ENCODE measurements around the gene FXYD5.
A peak's percentile ranks its signal among the peaks of the same experiment; 100 is the strongest.

Gene FXYD5

DNA sequence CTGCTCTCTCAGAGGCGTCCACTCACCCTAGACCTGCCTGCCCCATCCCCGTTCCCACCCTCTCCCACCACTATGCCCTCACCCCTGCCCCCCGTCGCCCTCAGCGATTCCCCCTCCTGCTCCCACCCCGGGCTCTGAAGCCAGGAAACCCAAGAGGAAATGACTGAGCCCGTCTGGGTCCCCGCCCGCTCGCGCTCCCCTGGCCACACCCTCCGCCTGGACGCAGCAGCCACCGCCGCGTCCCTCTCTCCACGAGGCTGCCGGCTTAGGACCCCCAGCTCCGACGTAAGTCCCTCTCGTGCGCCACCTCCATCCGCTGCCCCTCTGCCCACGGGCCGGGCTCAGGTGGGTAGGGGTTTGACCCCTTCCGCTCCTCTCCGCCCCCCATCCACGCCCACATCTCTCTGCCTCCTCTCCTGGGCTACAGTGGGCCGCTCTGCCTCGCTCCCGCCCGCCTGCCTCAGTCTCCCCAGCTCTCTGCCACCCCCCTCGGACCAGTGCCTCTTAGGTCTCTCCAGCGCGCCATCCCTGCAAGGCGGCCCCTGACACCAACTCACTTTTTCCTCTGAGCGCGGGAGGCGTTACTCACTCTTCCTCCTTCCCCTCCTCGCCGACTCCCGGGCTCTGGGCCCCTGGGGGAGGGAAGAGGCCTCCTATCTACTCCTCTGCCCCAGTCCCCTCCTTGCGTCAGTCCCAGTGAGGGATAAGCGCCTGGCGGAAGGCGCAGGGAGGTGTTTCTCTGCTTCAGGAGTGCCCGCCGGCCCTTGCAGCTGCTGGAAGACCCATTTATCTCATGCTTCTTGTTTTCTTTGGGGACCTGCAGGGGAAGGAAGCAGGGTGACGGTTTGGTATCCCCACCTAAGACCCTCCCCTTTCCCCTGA, at the start of gene FXYD5:
FXYD5 (plus strand) TSS at position 211 of the 882 bp plus-strand sequence. CDS start 816 bp downstream, outside the sequence.
- DNase-seq (ENCODE audit: low read depth): peak; percentile 81

DNA sequence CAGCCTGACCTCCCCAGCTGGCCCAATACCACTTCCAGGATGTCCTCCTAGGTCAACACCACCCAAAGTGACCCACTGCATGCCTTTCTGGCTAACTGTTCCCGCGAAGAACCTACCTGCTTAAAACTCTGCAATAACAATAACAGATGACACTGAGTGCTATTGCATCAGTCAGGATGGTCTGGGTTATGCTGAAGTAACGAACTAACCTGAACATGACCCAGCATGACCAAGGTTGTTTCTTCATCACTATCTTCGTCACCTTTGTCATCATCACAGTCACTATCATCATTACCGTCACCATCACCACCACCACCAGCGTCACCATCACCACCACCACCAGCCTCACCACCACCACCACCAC, 49.5 kb upstream of the FXYD5 start:
- no peak for DNase-seq (ENCODE audit: low read depth)

- DNase-seq (ENCODE audit: low read depth): no peak
These were observed 48.9 kb upstream of the FXYD5 start for GRCh38 chr19:35105411-35106290.

DNA sequence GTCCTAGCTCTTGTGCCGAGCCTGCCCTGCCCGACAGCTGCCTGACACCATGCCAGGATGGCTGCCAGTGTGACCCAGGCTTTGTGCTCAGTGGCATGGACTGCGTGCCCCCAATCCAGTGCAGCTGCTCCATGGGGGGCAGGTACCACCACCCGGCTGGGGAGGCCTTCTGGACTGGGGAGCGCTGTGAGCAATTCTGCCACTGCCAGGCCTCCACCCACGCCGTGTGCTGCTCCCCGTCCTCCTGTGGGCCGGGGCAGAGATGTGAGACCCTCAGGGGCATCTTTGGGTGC, 48.3 kb upstream of the FXYD5 start:
- DNase-seq (ENCODE audit: low read depth): no peak

GRCh38 chr19:35106898-35107541, 47.5 kb upstream of the FXYD5 start:
- no peak for DNase-seq (ENCODE audit: low read depth)

GRCh38 chr19:35107545-35107944, 47.0 kb upstream of the FXYD5 start:
- no peak for DNase-seq (ENCODE audit: low read depth)

- no peak for DNase-seq (ENCODE audit: low read depth)
These were observed 45.8 kb upstream of the FXYD5 start for GRCh38 chr19:35108730-35109129.

- DNase-seq (ENCODE audit: low read depth): no peak
These were observed 45.0 kb upstream of the FXYD5 start for GRCh38 chr19:35109395-35110112.

DNA sequence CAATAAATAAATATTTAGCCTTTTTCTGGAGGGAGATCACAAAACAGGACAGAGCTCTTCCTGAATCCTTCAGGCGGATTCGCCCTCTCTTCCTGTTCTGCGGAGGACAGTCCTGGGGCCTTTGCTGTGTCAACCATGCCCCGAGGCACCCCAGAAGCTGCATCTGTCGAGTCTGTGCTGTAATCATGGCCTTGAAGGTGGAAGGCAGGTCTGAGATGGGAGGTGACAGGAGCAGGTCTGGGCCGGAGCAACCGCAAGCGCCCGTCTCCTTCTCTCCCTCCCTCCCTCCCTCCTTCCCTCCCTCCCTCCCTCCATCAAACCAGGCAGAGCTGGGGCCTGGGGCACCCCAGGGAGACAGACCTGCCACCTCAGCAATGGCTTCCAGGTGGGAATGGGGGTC, 43.6 kb upstream of the FXYD5 start:
- no peak for DNase-seq (ENCODE audit: low read depth)

DNA sequence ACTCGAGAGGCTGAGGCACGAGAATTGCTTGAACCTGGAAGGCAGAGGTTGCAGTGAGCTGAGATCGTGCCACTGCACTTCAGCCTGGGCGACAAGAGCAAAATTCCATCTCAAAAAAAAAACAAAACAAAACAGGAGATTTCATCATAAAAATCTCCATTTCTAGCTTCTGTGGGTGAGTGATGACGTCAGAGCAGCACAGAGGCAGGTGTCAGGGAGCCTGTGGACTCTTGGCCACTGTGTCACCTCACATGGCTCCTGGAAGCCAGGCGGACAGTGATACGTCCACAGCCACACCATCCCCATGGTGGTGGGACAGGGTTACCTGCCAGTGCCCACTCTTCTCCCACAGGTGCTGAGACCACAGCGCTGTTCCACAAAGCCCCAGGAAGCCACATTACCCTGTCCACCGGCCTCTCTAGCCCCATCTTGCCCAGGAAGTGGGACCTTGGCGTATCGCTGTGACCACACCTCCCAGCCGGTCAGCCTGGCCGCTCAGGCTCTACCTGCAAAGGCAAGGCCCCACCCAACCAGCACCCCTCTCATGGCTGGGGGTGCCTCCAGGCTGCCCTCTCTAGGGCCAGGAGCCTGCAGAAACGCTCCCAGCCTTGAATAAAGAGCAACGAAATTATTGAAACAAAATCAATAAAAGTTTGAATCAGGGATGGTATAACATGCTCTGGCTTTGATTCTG, 41.4 kb upstream of the FXYD5 start:
- no peak for DNase-seq (ENCODE audit: low read depth)

DNA sequence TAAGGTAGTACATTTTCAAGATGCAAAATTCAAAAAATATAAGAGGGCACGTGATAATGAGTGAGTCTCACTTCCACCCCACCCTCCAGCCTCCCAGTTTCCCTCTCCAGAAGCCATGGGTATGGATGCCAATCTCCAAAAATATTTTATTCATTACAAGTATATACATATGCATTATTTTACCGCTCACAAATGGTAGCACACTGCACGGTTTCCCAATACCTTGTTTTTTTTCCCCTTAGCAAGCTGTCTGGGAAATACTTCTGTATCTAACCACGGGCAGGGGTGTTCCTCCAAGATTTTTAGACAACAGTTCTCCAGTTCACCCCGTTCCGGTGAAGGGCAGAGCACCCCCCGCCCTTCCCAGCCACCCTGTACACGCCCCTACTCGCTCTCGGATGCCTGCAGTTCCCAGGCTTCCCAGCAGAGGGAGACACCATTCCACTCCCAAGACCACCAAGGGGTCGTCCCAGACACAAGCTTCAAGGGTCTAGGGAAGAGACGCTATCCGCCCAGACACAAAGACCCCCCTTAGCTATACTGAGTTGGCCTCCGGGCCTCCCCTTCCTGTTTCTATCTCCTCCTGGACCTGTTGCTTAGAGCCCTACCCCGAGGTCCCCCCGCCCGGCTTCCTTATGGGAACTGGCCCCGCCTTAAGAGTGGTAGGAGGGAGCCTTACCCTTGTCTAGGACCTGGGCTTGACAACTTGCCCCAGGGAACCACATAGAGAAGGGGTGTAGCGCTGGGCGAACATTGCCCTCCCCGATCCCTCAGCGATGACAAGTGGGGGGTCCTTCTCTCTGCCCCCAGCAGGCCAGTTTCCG, 40.0 kb upstream of the FXYD5 start:
- peak; percentile 66 for DNase-seq (ENCODE audit: low read depth)

DNA sequence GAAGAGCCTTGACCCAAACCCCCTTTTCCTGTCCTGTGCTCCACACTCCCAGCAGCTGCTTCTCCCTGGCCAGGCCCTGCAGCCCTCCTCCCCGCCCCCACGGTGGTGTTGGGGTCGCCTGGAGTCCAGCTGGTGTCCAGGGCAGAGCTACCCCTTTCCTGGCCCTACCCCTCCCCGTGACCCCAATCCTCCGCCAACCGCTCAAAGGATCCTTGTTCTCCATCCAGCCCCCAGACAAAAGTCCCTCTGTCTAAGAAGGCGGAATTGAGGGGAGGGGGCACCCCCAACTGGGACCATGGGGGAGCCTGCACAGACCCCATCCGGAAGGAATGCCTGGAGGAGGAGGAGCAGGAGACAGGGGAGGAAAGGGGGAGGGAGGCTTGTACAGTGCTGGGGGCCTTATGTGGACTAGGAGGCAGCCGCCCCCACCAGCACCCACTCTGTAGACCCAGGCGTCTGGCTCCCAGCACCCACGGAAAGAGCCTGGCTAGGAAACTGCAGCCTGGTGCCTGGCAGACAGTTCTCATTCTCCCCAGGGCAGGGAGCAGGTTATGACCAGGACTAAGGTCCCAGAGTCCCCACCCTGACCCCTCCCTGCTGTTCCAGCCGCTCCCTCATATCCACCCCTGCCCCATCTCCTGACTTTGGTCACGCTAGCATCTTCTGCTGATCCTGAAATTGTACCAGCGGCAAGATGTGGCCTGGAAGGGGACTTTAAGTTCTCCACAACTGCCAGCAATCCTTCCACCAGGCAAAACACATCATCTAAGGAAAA, 39.2 kb upstream of the FXYD5 start, which contains the start of gene FXYD3:
FXYD3 (plus strand) TSS at position 647 of the 775 bp plus-strand sequence. CDS start 3,554 bp downstream, outside the sequence.
- DNase-seq (ENCODE audit: low read depth): no peak

GRCh38 chr19:35116072-35116801, 38.3 kb upstream of the FXYD5 start:
- DNase-seq (ENCODE audit: low read depth): no peak

DNA sequence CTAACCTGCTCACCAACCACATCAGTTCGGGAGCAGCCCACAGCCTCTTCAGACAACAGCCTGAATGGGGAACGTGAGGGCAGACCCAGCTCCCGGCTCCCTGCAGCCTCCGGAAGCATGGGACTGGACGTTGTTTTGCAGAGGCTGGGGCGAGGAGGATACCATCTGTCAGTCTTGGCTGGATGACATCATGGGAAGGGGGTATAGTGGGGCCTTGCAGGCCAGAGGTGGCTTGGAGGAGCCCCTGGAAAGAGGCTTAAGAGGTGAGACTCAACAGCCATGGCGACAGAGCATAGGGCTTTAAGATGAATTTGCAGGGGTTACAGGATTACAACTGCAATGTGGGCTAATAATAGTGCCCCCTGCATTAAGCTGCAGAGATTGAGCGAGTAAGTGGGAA, 37.4 kb upstream of the FXYD5 start:
- DNase-seq (ENCODE audit: low read depth): no peak

GRCh38 chr19:35117799-35118198, 36.7 kb upstream of the FXYD5 start:
- no peak for DNase-seq (ENCODE audit: low read depth)

GRCh38 chr19:35118268-35119020, 36.1 kb upstream of the FXYD5 start:
- no peak for DNase-seq (ENCODE audit: low read depth)

DNA sequence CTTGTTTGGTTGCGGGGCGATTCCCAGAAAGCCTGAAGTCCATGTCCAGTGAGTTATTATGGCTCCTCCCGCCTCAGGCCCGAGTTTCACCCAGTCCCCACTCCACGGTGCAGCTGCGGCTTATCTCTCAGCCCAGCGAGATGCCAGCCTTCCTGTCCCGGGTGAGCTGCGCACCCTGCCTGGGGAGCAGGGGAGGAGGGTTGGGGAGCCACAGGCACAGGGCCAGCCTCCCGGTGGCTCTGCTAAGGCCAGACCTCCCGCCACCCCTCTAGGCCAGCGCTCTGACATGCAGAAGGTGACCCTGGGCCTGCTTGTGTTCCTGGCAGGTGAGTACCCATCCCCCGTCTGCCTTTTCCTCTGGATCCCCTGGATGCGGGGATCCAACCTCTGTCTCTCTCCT, 35.4 kb upstream of the FXYD5 start:
- no peak for DNase-seq (ENCODE audit: low read depth)

DNA sequence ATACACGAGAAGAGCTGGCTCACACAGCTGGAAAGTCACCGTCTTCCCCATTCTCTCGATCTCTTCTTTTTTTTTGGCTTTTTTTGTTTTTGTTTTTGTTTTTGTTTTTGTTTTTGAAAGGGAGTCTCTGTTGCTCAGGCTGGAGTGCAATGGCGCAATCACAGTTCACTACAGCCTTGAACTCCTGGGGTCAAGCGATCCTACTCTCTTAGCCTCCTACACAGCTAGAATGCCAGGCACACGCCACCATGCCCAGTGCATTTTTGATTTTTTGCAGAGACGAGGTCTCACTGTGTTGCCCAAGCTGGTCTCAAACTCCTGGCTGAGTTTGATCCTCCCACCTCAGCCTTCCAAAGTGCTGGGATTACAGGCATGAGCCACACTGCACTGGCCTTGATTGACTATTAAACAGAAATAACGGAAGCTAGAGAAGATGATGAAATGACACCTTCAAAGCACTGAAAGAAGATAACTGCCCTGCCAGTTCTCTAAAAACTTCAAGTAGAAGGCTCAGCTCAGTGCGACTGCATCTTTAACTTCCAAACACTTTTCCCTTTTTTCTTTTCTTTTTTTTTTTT, 34.9 kb upstream of the FXYD5 start:
- no peak for DNase-seq (ENCODE audit: low read depth)
